GM23248 (cell line): ENCODE results near the gene APOBEC3A. TPM values are rescaled to one million over a fixed set of nuclear protein-coding genes. Genes with fewer than 3 reads are reported as not detected.

ENCODE experiments used
- DNase-seq: peaks from one replicate; pipeline ENCODE4 v3.0.0-alpha.2; 2015
- H2AFZ ChIP-seq: fragments of 200-600 bp; sonication (generic); 2 replicates; pipeline ENCODE4 v1.6.1; 2016; ENCODE audit warnings: antibody characterized with exemption
- H3F3A ChIP-seq: fragments of 200-600 bp; sonication (generic); 2 replicates; pipeline ENCODE4 v1.6.1; 2016; ENCODE audit warnings: mild to moderate bottlenecking, antibody characterized with exemption, mixed run types; ENCODE audit not compliant: insufficient read depth
- H3K27ac ChIP-seq: fragments of 200-600 bp; sonication (generic); 2 replicates; pipeline ENCODE4 v1.5.1; 2016; ENCODE audit warnings: mild to moderate bottlenecking
- H3K27me3 ChIP-seq: fragments of 200-600 bp; sonication (generic); replicated peaks from 2 replicates; pipeline ENCODE4 v1.6.1; 2016; ENCODE audit warnings: mild to moderate bottlenecking; ENCODE audit not compliant: insufficient read depth
- H3K36me3 ChIP-seq: fragments of 200-600 bp; sonication (generic); 2 replicates; pipeline ENCODE4 v1.6.1; 2016; ENCODE audit warnings: low read depth, mild to moderate bottlenecking
- H3K4me1 ChIP-seq: fragments of 200-600 bp; sonication (generic); 2 replicates; pipeline ENCODE4 v1.6.1; 2016; ENCODE audit warnings: mild to moderate bottlenecking; ENCODE audit not compliant: insufficient read depth
- H3K4me2 ChIP-seq: fragments of 200-600 bp; sonication (generic); one replicate; pipeline ENCODE4 v1.6.1; 2016; ENCODE audit warnings: mild to moderate bottlenecking; ENCODE audit not compliant: unreplicated experiment
- H3K4me3 ChIP-seq: fragments of 200-600 bp; sonication (generic); 2 replicates; pipeline ENCODE4 v1.5.1; 2016; ENCODE audit warnings: mild to moderate bottlenecking
- H3K79me2 ChIP-seq: fragments of 200-600 bp; sonication (generic); 2 replicates; pipeline ENCODE4 v1.6.1; 2016; ENCODE audit warnings: mild to moderate bottlenecking; ENCODE audit not compliant: insufficient read depth
- H3K9ac ChIP-seq: fragments of 200-600 bp; sonication (generic); 2 replicates; pipeline ENCODE4 v1.6.1; 2016; ENCODE audit warnings: mild to moderate bottlenecking
- H3K9me2 ChIP-seq: fragments of 200-600 bp; sonication (generic); 2 replicates; pipeline ENCODE4 v1.6.1; 2016; ENCODE audit warnings: mixed run types, mild to moderate bottlenecking, moderate library complexity; ENCODE audit not compliant: insufficient read depth
- H3K9me3 ChIP-seq: fragments of 200-600 bp; sonication (generic); one replicate; pipeline ENCODE4 v1.6.1; 2017; ENCODE audit warnings: low read depth
- H4K20me1 ChIP-seq: fragments of 200-600 bp; sonication (generic); 2 replicates; pipeline ENCODE4 v1.6.0; 2016; ENCODE audit not compliant: insufficient read depth
- EZH2 ChIP-seq: fragments of 200-600 bp; sonication (generic); IDR thresholded peaks from 2 replicates; pipeline ENCODE4 v1.6.1; 2018; ENCODE audit warnings: antibody characterized with exemption, mild to moderate bottlenecking; ENCODE audit not compliant: insufficient read depth, poor library complexity, severe bottlenecking
- EZH2phosphoT487 ChIP-seq: fragments of 200-600 bp; sonication (generic); IDR thresholded peaks from 2 replicates; pipeline ENCODE4 v1.6.1; 2018; ENCODE audit warnings: antibody characterized with exemption, moderate library complexity, mild to moderate bottlenecking, low read depth; ENCODE audit not compliant: insufficient read depth
- WGBS, 2 experiments: methylation state at CpG; one replicate each; pipeline ENCODE4 v1.1.6; 2015 to 2017; ENCODE audit warnings: low lambda C conversion rate in 2 of 2, low coverage in 1 of 2; ENCODE audit errors: missing lambda C conversion rate in 2 of 2; 5-methylcytosine and 5-hydroxymethylcytosine counted together
- in situ Hi-C: fragments of 300-500 bp; cut with MboI; formaldehyde crosslinking; loops from 2 replicates; pipeline ENCODE4 v1.15.0; 2020
- polyA plus RNA-seq: library from polyadenylated mRNA; unstranded; fragments of >200 nt; fragmentation: Nextera tagmentation; extraction: Ambion mirVana; gene quantifications from 2 replicates; pipeline ENCODE4 v1.2.1, GENCODE V29; 2016
- total RNA-seq: library from RNA; depleted of rRNA; stranded (reverse); fragments of >200 nt; shearing (Covaris generic); gene quantifications from 2 replicates; pipeline ENCODE4 v1.2.3, GENCODE V29; 2014; rRNA removed

APOBEC3A gene
- total and polyA plus RNA-seq, 2 experiments from 2014 or later: not detected

- no peak for DNase-seq
- in situ Hi-C loops: loop anchor here (10.0 to 25.0 kb wide), 2 partner anchors 114 to 301 kb away; partner anchors contain the start of gene RPL3
- Histone ChIP-seq H3K9ac (no peak overlapping the region), H3K9me2 (no peaks in the 10 kb centered on the region), H4K20me1 (no peaks in the 10 kb centered on the region), H3K4me2 (no peak overlapping the region), H3K4me3 (no peak overlapping the region), H3K27ac (no peak overlapping the region), H3K4me1 (no peaks in the 10 kb centered on the region), H3K27me3 (no peaks in the 10 kb centered on the region), H2AFZ (no peak overlapping the region), H3F3A (0 out of 2 replicates have a peak, but pooled peaks cover 4% of the 10 kb centered on the region), H3K36me3 (no peaks in the 10 kb centered on the region), H3K9me3 (no peaks in the 10 kb centered on the region), H3K79me2 (peaks cover 13% of the 10 kb centered on the region)
- no peak for TF ChIP-seq EZH2phosphoT487
- TF ChIP-seq EZH2: no peak
- 79 to 83% methylated on average over 15 of the region's 15 CpGs for WGBS, 2 experiments
Measured at GRCh38 chr22:39010946-39011345, 53.5 kb downstream of the APOBEC3A start.

Other genes with a start within 250 kb of the APOBEC3A start
- gene SUN2, start 201.6 kb upstream of the APOBEC3A start, total RNA-seq: 142 and 146 TPM in 2 replicates
- 47.9 and 51.2 TPM in 2 replicates for gene SUN2, start 201.6 kb upstream of the APOBEC3A start, polyA plus RNA-seq
- 11.6 and 18.9 TPM in 2 replicates for gene DNAL4, start 163.5 kb upstream of the APOBEC3A start, total RNA-seq
- 14.2 and 16.7 TPM in 2 replicates for gene DNAL4, start 163.5 kb upstream of the APOBEC3A start, polyA plus RNA-seq
- 2.7 and 4.2 TPM in 2 replicates for gene NPTXR, start 113.6 kb upstream of the APOBEC3A start, total RNA-seq
- gene NPTXR, start 113.6 kb upstream of the APOBEC3A start, polyA plus RNA-seq: 0.99 TPM in 2 replicates
- 52.1 and 52.7 TPM in 2 replicates for gene CBX6, start 85.4 kb upstream of the APOBEC3A start, total RNA-seq
- 51.9 and 55.8 TPM in 2 replicates for gene CBX6, start 85.4 kb upstream of the APOBEC3A start, polyA plus RNA-seq
- gene APOBEC3B, start 24.7 kb downstream of the APOBEC3A start, total RNA-seq: 2.3 and 4.1 TPM in 2 replicates
- gene APOBEC3B, start 24.7 kb downstream of the APOBEC3A start, polyA plus RNA-seq: 10.6 and 11.9 TPM in 2 replicates
- gene APOBEC3C, start 56.6 kb downstream of the APOBEC3A start, total RNA-seq: 6.6 and 7.6 TPM in 2 replicates
- gene APOBEC3C, start 56.6 kb downstream of the APOBEC3A start, polyA plus RNA-seq: 104 and 111 TPM in 2 replicates
- 0.13 and 1.3 TPM in 2 replicates for gene APOBEC3D, start 63.5 kb downstream of the APOBEC3A start, total RNA-seq
- gene APOBEC3D, start 63.5 kb downstream of the APOBEC3A start, polyA plus RNA-seq: 0.98 and 1.0 TPM in 2 replicates
- 0.51 and 10.1 TPM in 2 replicates for gene APOBEC3F, start 83.3 kb downstream of the APOBEC3A start, total RNA-seq
- 6.2 and 7.3 TPM in 2 replicates for gene APOBEC3F, start 83.3 kb downstream of the APOBEC3A start, polyA plus RNA-seq
- gene APOBEC3G, start 119.7 kb downstream of the APOBEC3A start, total RNA-seq: 5.1 and 7.5 TPM in 2 replicates
- 5.2 and 5.4 TPM in 2 replicates for gene APOBEC3G, start 119.7 kb downstream of the APOBEC3A start, polyA plus RNA-seq
- gene APOBEC3H, start 139.6 kb downstream of the APOBEC3A start, total RNA-seq: not detected in 2 replicates
- not detected in 2 replicates for gene APOBEC3H, start 139.6 kb downstream of the APOBEC3A start, polyA plus RNA-seq
- 3.8 and 10.4 TPM in 2 replicates for gene CBX7, start 195.1 kb downstream of the APOBEC3A start, total RNA-seq
- gene CBX7, start 195.1 kb downstream of the APOBEC3A start, polyA plus RNA-seq: 2.5 and 2.9 TPM in 2 replicates